HepG2 (cell line): ENCODE measurements around the gene COL6A6. TPM values are rescaled to one million over a fixed set of nuclear protein-coding genes. Genes with fewer than 3 reads are reported as not detected.
"Not testable (repeated sequence)": the region's sequence is repeated elsewhere in the genome, so short reads cannot be mapped to it uniquely, and the experiment has no call there.

Experiments used
- ATAC-seq: fragments of 200-7000 bp; cut with Tn5 transposase; 3 replicates; pipeline ENCODE4 v1.9.1; 2020; ENCODE audit warnings: mild to moderate bottlenecking, moderate library complexity
- BruUV-seq: library from RNA; stranded (reverse); fragments of 400-500 nt; replicated peaks from 2 replicates; lab custom pipeline; 2021; lab: Mats Ljungman, UMichigan
- CTCF ChIA-PET: fragments of 300-600 bp; formaldehyde crosslinking; extraction: SDS; loops from one replicate; lab custom pipeline; 2021; ENCODE audit warnings: low total read pairs, inconsistent platforms, low intra/inter-chr PET ratio; lab: Yijun Ruan, JAX
- POLR2A ChIA-PET: fragments of 350-600 bp; sonication (Branson Sonifier 250); formaldehyde crosslinking; loops from one replicate; lab custom pipeline; 2020; ENCODE audit warnings: antibody characterized with exemption, inconsistent platforms; lab: Yijun Ruan, JAX
- DNase-seq: peaks from one replicate; pipeline ENCODE4 v3.0.0-alpha.2; 2015; ENCODE audit warnings: low spot score
- FAIRE-seq: peaks from 3 replicates; lab custom pipeline; 2011; peaks lifted over from hg19 to GRCh38; lab: Jason Lieb, UNC
- H2AFZ ChIP-seq: one replicate; pipeline ENCODE4 v1.6.1; 2011; ENCODE audit warnings: low read length, inconsistent platforms
- H3K27ac ChIP-seq: fragments of 300-600 bp; 3 replicates; pipeline ENCODE4 v1.8.0; 2011; ENCODE audit warnings: mixed run types, mild to moderate bottlenecking, mixed read lengths, low read length, inconsistent platforms; ENCODE audit not compliant: insufficient read depth; ENCODE audit errors: extremely low read length
- H3K27me3 ChIP-seq, 2 experiments: fragments of 200-600 bp in 1 of 2; 2 replicates in 1 of 2; 3 replicates in 1 of 2; pipeline versions ENCODE4 v1.6.0 to v1.8.0; 2011; ENCODE audit warnings: low read length in 2 of 2, mild to moderate bottlenecking in 2 of 2, moderate library complexity in 2 of 2, inconsistent platforms in 1 of 2; ENCODE audit not compliant: insufficient read depth in 2 of 2, control insufficient read depth in 1 of 2
- H3K36me3 ChIP-seq, 2 experiments: fragments of 200-600 bp in 1 of 2; replicated peaks in 1 of 2; 2 replicates in 1 of 2; 3 replicates in 1 of 2; pipeline versions ENCODE4 v1.5.1 to v1.8.0; 2011; ENCODE audit warnings: low read length in 2 of 2, inconsistent platforms in 1 of 2; ENCODE audit not compliant: insufficient read depth in 2 of 2, control insufficient read depth in 1 of 2
- H3K4me1 ChIP-seq: 2 replicates; pipeline ENCODE4 v1.5.1; 2012; ENCODE audit warnings: low read length, inconsistent platforms; ENCODE audit not compliant: insufficient read depth
- H3K4me2 ChIP-seq: 2 replicates; pipeline ENCODE4 v1.6.0; 2011; ENCODE audit warnings: low read depth, low read length, inconsistent platforms
- H3K4me3 ChIP-seq, 3 experiments: fragments of 200-600 bp in 1 of 3; sonication (generic), shearing (Covaris generic) in 1 of 3; replicated peaks in 1 of 3; 2 replicates each; pipeline ENCODE4 v1.5.1; 2011 to 2016; ENCODE audit warnings: low read length in 3 of 3, inconsistent platforms in 2 of 3, low read depth in 2 of 3, mild to moderate bottlenecking in 2 of 3, control low read depth in 1 of 3, mixed read lengths in 1 of 3; ENCODE audit not compliant: insufficient read depth in 1 of 3
- H3K79me2 ChIP-seq: one replicate; pipeline ENCODE4 v1.6.1; 2011; ENCODE audit warnings: low read length, inconsistent platforms; ENCODE audit not compliant: insufficient read depth
- H3K9ac ChIP-seq: 2 replicates; pipeline ENCODE4 v1.6.0; 2011; ENCODE audit warnings: mild to moderate bottlenecking, low read depth, low read length, inconsistent platforms; ENCODE audit not compliant: insufficient read depth
- H3K9me3 ChIP-seq: 2 replicates; pipeline ENCODE4 v1.5.1; 2012; ENCODE audit warnings: mild to moderate bottlenecking, low read length
- H4K20me1 ChIP-seq: 2 replicates; pipeline ENCODE4 v1.6.0; 2011; ENCODE audit warnings: inconsistent platforms, mild to moderate bottlenecking, low read length, moderate library complexity; ENCODE audit not compliant: insufficient read depth
- ATAD3A ChIP-seq: sonication (generic); formaldehyde crosslinking; IDR thresholded peaks from 2 replicates; pipeline ENCODE4 v1.4.0; 2020; ENCODE audit warnings: missing genetic modification reagents
- BORCS8-MEF2B ChIP-seq: sonication (generic); formaldehyde crosslinking; IDR thresholded peaks from 2 replicates; pipeline ENCODE4 v1.8.0; 2022; ENCODE audit warnings: mild to moderate bottlenecking, missing genetic modification reagents
- GFI1 ChIP-seq: sonication (generic); formaldehyde crosslinking; IDR thresholded peaks from 2 replicates; pipeline ENCODE4 v1.5.0; 2020; ENCODE audit warnings: missing genetic modification reagents, mild to moderate bottlenecking, borderline replicate concordance
- GMEB2 ChIP-seq: IDR thresholded peaks from 2 replicates; pipeline ENCODE4 v1.6.1; 2016; ENCODE audit warnings: missing biosample characterization, missing genetic modification reagents, low read depth
- ZNF274 ChIP-seq: sonication (generic); formaldehyde crosslinking; IDR thresholded peaks from 2 replicates; pipeline ENCODE4 v1.5.1; 2020; ENCODE audit warnings: mild to moderate bottlenecking, missing genetic modification reagents
- WGBS: methylation state at CpG from one replicate; pipeline ENCODE4 v1.1.6; 2017; ENCODE audit warnings: low lambda C conversion rate; 5-methylcytosine and 5-hydroxymethylcytosine counted together
- in situ Hi-C: cut with HindIII; loops from 2 replicates; pipeline ENCODE4 v1.10.0; 2017; ENCODE audit warnings: low pct_unique_long_range_greater_than_20kb; ENCODE audit not compliant: extremely low pct_ligation_motif_present
- intact Hi-C: fragments of 100-400 bp; cut with micrococcal nuclease; formaldehyde crosslinking; loops from one replicate; pipeline ENCODE4 v1.10.0; 2022; ENCODE audit not compliant: unreplicated experiment
- polyA plus RNA-seq, 8 experiments: library from polyadenylated mRNA; depleted of rRNA in 3 of 8; stranded (reverse) in 7 of 8; unstranded in 1 of 8; fragments of >200 nt; fragmentation: Illumina TruSeq in 4 of 8; extraction: Trizol in 4 of 8; gene quantifications; 2 replicates each; pipeline versions ENCODE4 v1.2.1 to v1.2.3, GENCODE V29; 2011 to 2016; ENCODE audit warnings: low read depth in 4 of 8, missing spikeins in 1 of 8, mixed read lengths in 1 of 8; ENCODE audit not compliant: insufficient read depth in 1 of 8
- total RNA-seq, 5 experiments: library from RNA; depleted of rRNA; stranded (reverse); fragments of >200 nt; fragmentation: Illumina TruSeq; extraction: Trizol; gene quantifications; 2 replicates each; pipeline ENCODE4 v1.2.3, GENCODE V29; 2016; ENCODE audit warnings: low read depth in 1 of 5

Gene COL6A6
- total and polyA plus RNA-seq, 2 of the 13 experiments (the other 11 are each of a cell fraction or from before 2014, with no cell fraction given) = not detected

- TF ChIP-seq ZNF274 (CRISPR knock-in tag) (no peak), GFI1 (CRISPR knock-in tag) (no peak), GMEB2 (no peak), BORCS8-MEF2B (CRISPR knock-in tag) (no peak), ATAD3A (no peak)
Observed at GRCh38 chr3:130546920-130547679, 30.1 kb downstream of the COL6A6 start (continued).

GRCh38 chr3:130547680-130548065, 30.7 kb downstream of the COL6A6 start:
- H3K9me3 ChIP-seq, H3K4me1 ChIP-seq, H3K27ac ChIP-seq, intact Hi-C loops, BruUV-seq, H4K20me1 ChIP-seq, in situ Hi-C loops, H2AFZ ChIP-seq, FAIRE-seq, ATAC-seq, H3K27me3 ChIP-seq, DNase-seq, H3K79me2 ChIP-seq, H3K4me3 ChIP-seq, CTCF ChIA-PET, H3K36me3 ChIP-seq, H3K4me2 ChIP-seq, H3K9ac ChIP-seq, POLR2A ChIA-PET: not testable (repeated sequence)
- 59% methylated on average over 9 of the region's 9 CpGs for WGBS
